Activated effector memory CD4-positive, alpha-beta T cell treated with Interleukin-2 at 50 U/mL for 16 hours (primary cell): ENCODE data around the gene SCN2A.

Experiments
- DNase-seq: peaks from one replicate; pipeline ENCODE4 v3.0.0-alpha.2; 2020

Gene SCN2A

GRCh38 chr2:165428926-165429325 lies 189.7 kb downstream of the SCN2A start:
- no peak for DNase-seq

- DNase-seq: no peak
These were observed 191.8 kb downstream of the SCN2A start for GRCh38 chr2:165431014-165431413.

- no peak for DNase-seq
These were observed 193.2 kb downstream of the SCN2A start for GRCh38 chr2:165432234-165432966.

- no peak for DNase-seq
These were observed 195.8 kb downstream of the SCN2A start for GRCh38 chr2:165434865-165435496.

- DNase-seq: no peak
These were observed 196.4 kb downstream of the SCN2A start for GRCh38 chr2:165435611-165436010.

GRCh38 chr2:165436559-165436958 lies 197.3 kb downstream of the SCN2A start:
- DNase-seq: no peak

GRCh38 chr2:165440367-165440766 lies 201.2 kb downstream of the SCN2A start:
- DNase-seq: no peak
